Umbilical cord (tissue), 2 donors: ENCODE data around the gene LRP6. TPM values are rescaled to one million over a fixed set of nuclear protein-coding genes. Genes with fewer than 3 reads are reported as not detected.
"Not testable (repeated sequence)": the region's sequence is repeated elsewhere in the genome, so short reads cannot be mapped to it uniquely, and the experiment has no call there.

Experiments
- DNase-seq: peaks from one replicate; pipeline ENCODE4 v3.0.0-alpha.2; 2015; ENCODE audit warnings: low spot score
- total RNA-seq: library from RNA; depleted of rRNA; stranded (reverse); fragments of >200 nt; gene quantifications from one replicate; pipeline ENCODE4 v1.2.3, GENCODE V29; 2014; ENCODE audit warnings: low replicate concordance; ENCODE audit not compliant: insufficient read depth

LRP6 gene
- 156 TPM for total RNA-seq

GRCh38 chr12:12266873-12267741 is at the start of gene LRP6:
Gene LRP6 (minus strand): TSS chr12:12267044. CDS start chr12:12266735, 309 bp downstream.
- DNase-seq: peak; percentile 96

GRCh38 chr12:12315838-12316237 is 49.0 kb upstream of the LRP6 start:
- no peak for DNase-seq

GRCh38 chr12:12310695-12311094 is 43.9 kb upstream of the LRP6 start:
- not testable (repeated sequence) for DNase-seq

GRCh38 chr12:12305568-12306300 is 38.9 kb upstream of the LRP6 start:
- DNase-seq: no peak

GRCh38 chr12:12302976-12303375 is 36.1 kb upstream of the LRP6 start:
- DNase-seq: no peak

- DNase-seq: no peak
These were observed 34.3 kb upstream of the LRP6 start for GRCh38 chr12:12301122-12301521.

GRCh38 chr12:12297201-12297830 is 30.5 kb upstream of the LRP6 start:
- DNase-seq: no peak

- peak; percentile 49 for DNase-seq
These were observed 27.6 kb upstream of the LRP6 start for GRCh38 chr12:12294215-12295005.

GRCh38 chr12:12290206-12290605 is 23.4 kb upstream of the LRP6 start:
- DNase-seq: no peak

GRCh38 chr12:12286441-12286840 is 19.6 kb upstream of the LRP6 start:
- no peak for DNase-seq

- DNase-seq: peak; percentile 52
These were observed 16.0 kb upstream of the LRP6 start for GRCh38 chr12:12282761-12283425.

- DNase-seq: no peak
These were observed 15.4 kb upstream of the LRP6 start for GRCh38 chr12:12282202-12282601.

- DNase-seq: no peak
These were observed 14.3 kb upstream of the LRP6 start for GRCh38 chr12:12281134-12281533.

GRCh38 chr12:12278899-12279298 is 12.1 kb upstream of the LRP6 start:
- no peak for DNase-seq

- DNase-seq: no peak
These were observed 9.0 kb upstream of the LRP6 start for GRCh38 chr12:12275874-12276273.

GRCh38 chr12:12273291-12273957 is 6.6 kb upstream of the LRP6 start:
- no peak for DNase-seq

GRCh38 chr12:12272869-12273268 is 6.0 kb upstream of the LRP6 start:
- peak; percentile 22 for DNase-seq

- DNase-seq: no peak
These were observed 3.4 kb upstream of the LRP6 start for GRCh38 chr12:12270226-12270625.

GRCh38 chr12:12267742-12268200 is 927 bp upstream of the LRP6 start:
- no peak for DNase-seq

- no peak for DNase-seq
These were observed 413 bp downstream of the LRP6 start for GRCh38 chr12:12266389-12266872.
